Stimulated activated CD4-positive, alpha-beta T cell treated with anti-CD3 and anti-CD28 coated beads, Interleukin-2, amount 100 ng/mL, for 48 hours (primary cell): ENCODE data around the gene RASGRF2.

Source experiments
- DNase-seq, 2 donors: peaks; one replicate each; pipeline ENCODE4 v3.0.0-alpha.2; 2020

The RASGRF2 gene

DNA sequence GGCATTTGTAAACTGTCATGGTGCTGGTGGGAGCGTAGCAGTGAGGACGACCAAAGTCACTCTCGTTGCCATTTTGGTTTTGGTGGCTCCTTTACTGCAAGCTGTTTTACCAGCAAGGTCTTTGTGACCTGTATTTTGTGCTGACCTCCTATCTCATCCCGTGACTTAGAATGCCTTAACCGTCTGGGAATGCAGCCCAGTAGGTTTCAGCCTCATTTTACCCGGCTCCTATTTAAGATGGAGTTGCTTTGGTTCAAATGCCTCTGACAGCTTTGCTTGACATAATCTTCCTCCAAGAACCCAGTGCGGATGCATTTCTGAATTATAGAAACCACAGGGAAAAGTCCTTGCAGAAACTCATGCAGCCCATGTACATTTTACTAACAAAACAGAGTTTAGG, 3.9 kb upstream of the RASGRF2 start:
- DNase-seq, result no peak

- no peak for DNase-seq
Observed at GRCh38 chr5:80957031-80957761, 3.0 kb upstream of the RASGRF2 start.

- DNase-seq, result no peak
Observed at GRCh38 chr5:80958616-80959015, 1.5 kb upstream of the RASGRF2 start.

- no peak for DNase-seq
Observed at GRCh38 chr5:80959138-80959537, 1.0 kb upstream of the RASGRF2 start.

GRCh38 chr5:80960531-80961375, 590 bp downstream of the RASGRF2 start:
- peak; percentile 19 to 37 for DNase-seq

DNA sequence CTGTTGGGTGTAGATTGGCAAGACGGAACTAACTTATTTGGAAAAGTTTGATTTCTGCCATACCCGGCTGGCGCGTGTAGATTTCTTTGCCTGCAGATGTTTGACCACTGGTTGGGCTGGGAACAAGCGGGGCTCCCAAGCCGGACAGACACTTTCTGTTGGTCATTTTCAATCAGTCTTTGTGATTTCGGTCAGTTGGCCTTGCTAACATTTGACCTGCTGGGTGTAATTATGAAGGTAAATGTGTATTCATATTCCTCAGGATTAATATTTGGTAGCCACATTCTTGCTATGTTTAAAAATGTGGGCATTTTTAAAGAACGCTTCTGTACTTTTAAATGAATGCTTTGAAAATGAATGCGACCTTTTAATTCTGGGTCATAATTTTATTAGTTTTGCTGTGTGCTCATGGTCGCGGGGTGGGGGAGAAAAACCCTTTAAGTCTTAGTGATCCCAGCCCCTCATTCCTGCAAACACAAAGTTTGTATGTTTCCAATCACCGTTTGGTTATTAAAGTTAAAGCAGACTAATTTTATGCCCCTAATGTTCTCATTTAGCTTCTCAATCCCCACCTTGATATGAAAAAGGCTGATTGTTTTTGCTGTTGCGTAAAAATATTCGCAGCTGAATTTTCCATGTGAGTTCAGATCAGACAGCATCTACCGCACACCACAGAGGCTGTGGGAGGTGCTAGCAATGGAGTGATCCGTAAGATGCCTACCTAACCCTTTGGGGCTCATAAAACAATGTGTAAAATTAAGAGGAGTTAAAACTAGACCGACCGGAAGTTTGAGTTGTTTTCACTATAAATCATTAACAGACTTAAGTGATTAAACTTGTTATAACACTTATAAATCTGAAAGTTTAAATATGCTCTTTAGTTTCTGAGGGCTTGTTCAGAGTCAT, 1.5 kb downstream of the RASGRF2 start:
- peak; percentile 23 to 34 for DNase-seq

- DNase-seq, result no peak
Observed at GRCh38 chr5:80962630-80963520, 2.7 kb downstream of the RASGRF2 start.

DNA sequence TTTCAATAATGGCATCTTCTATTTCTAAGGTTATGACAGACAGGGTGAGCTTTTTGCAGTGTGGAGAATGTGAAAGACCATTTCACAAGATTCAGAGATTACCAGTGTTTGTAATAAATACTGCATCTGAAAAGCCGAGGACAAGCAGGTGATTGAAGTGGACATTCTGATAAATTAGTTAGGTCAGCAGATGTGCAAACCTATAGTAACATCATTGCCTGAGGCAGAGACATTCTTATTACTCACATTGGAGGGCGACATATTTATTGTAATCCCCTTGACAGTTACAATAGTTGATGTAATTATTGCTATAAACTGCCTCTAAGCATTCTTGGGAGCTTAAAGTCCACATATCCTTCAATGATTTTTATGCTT, 3.3 kb downstream of the RASGRF2 start:
- no peak for DNase-seq

GRCh38 chr5:80963966-80964481, 3.9 kb downstream of the RASGRF2 start:
- DNase-seq, result no peak

GRCh38 chr5:80964491-80964890, 4.3 kb downstream of the RASGRF2 start:
- DNase-seq, result no peak

GRCh38 chr5:80964919-80965318, 4.8 kb downstream of the RASGRF2 start:
- no peak for DNase-seq

- DNase-seq, result no peak
Observed at GRCh38 chr5:80967500-80968181, 7.5 kb downstream of the RASGRF2 start.

DNA sequence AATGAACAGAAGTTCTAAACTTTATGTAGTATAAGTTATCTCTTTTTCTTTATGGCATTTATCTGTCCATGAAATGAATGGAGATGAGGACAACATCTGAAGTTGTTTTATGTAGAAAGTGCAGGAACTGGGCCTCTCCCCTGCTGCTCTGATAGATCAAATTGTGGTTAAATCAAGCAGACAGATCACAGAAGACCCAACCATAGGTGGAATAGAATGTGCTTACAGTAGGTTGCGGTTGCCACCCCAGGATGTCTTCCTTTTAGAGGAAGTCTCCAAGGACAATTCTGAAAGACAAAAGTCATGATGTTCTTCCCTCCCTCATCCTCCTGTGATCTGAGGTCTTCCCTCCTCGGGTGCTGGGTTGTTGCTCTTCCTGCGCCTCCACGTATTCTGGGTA, 12.9 kb downstream of the RASGRF2 start:
- no peak for DNase-seq

GRCh38 chr5:80975065-80975464, 14.9 kb downstream of the RASGRF2 start:
- no peak for DNase-seq

GRCh38 chr5:80976985-80977384, 16.8 kb downstream of the RASGRF2 start:
- DNase-seq, result no peak

DNA sequence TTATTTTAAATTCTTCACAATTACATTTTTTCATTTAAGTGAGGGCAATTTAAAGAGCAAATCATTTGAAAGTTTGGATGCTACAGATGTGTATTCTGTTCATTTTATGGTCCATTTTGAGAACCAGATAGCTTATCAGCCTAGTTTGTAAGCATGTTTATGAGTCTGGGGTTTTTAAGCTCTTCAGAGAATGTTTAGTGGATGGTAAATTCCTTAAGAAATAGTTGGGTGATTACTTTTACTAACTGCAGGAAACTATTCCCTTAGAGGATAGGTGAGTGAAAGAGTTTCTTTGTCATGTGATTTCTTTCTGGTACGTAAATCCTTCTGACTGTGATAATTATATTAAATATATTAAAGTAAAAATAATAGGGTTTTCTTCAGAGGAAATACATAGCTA, 17.6 kb downstream of the RASGRF2 start:
- no peak for DNase-seq

DNA sequence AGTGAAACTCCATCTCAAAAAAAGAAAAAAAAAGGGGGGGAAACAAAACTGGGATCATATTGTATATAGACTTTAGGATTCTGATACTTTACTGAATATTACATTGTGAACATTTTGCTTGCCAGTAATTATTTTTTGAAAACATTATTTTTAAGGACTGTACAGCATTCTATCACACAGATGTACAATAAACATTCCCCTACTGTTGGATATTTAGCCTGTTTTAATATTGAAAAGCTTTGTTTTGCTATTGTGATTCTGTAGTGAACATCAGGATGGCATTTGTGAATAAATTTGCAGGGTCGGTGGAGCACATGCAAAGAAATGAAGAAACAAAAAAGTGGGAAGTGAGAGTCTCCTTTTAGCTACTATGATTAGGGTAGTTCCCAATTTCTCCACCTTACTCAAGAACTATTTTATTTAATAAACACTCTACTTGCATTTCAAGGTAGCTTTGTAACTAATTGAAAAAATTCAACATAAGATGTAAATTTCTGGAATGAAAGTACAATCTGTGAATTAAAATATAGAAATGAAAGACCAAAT, 18.7 kb downstream of the RASGRF2 start:
- no peak for DNase-seq

DNA sequence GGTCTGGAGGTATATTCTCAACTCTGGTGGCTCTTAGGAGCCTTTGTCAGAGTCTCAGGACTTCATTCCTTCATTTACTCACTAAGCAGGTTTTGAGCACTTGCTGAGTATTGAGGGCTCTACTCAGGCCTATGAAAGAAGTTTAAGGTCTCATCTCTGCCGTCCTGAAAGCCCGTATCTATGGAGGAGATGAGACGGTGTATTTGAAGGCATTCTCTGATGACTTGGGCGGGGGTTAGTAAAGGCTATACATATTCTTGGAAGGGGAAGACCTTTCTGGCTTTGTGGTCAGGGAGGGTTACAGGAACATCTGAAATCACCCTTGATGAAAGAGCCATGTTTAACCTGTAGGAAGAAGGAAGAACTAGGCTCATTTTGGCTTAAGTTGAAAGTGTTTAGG, 21.9 kb downstream of the RASGRF2 start:
- DNase-seq, result no peak

DNA sequence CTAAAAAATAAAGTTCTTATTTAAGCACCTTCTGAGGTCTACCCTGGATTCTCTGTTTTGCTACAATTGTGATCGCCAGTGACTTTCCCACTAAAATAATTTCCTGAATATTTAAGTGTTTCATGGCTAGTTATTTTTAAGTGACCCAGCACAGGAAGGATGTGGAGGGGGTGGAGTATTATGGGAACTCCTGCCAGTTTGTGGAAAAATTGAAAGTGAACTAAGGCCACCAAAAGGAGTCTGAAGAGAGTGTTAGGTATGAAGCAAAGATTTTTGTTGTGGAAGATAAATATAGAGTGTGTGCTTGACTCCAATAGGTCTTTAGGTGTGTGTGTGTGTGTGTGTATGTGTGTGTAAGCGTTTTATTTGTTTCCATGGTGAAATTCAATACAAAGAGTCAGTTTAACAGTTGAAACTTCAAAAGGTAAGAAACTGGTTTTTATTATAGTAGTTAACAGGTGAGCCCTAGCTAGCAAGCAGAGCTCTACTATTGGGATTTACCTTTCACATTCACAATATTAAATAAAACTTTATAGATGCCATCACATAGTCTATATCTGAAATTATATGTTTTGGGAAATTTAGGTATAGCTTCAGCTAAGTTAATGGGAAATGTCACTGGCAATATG, 25.6 kb downstream of the RASGRF2 start:
- DNase-seq, result no peak

DNA sequence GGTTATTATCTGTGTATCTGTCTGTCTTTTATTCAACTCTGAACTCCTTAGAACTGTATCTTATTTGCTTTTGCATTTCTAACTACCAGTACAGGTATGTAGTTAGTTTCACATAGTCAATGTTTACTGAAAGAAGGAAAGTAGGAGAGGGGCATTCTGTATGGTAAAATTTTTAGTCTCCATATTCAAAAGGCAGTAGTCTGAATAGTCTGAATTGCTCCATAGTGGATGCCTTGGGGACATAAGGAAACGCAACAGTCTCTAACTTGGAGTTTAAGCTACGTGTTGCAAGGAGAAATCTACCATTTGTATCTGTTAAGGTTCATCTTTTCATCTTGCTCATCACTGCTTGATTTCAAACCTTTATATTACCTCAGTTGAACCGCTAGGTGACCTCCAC, 26.2 kb downstream of the RASGRF2 start:
- no peak for DNase-seq
